GM08714 (cell line): ENCODE measurements around the gene DLG1.

Source experiments
- H3K4me3 ChIP-seq: fragments of 200-500 bp; sonication (Bioruptor generic); 2 replicates; pipeline ENCODE4 v1.5.1; 2014; ENCODE audit warnings: mild to moderate bottlenecking, low read length, inconsistent platforms
- ZNF274 ChIP-seq: IDR thresholded peaks from 2 replicates; pipeline ENCODE4 v1.6.1; 2012; ENCODE audit warnings: mild to moderate bottlenecking, low read depth, low read length

The DLG1 gene

DNA sequence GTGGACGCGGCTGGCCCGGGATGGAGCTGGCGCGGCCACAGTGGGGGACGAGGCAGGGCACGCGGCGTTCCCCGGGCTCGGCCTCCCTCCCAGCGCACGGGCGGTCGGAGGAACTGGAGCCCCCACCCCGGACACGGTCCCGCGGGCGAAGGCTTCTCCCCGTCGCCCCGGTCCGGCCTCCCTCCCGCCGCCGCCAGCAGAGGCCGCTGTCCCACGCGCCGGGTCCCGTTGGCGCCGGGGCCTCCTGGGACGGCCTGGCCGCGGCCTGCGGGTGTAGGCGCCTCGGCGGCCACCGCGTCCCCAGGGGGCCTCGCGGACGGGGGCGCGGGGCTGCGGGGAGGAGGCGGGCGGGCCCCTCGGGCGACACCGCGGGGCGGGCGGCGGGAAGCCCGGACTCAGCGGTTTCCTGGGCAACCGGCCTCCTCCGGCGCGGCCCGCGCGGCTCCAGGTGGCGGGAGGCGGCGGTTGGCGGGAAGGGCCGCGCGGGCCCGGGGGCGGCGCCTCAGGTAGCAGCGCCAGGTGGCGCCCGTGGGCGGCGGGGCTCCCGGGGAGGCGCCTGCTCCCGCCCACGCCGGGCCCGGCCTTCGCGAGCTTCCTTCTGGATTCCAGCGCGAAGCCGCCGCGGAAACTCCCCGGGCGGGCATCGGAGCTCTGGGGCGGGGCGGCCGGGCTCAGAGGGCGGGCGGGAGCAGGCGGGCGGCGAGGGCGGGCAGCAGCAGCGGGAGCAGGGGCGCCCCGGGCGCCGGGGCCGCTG lies 295.5 kb downstream of the DLG1 start:
- no peak for TF ChIP-seq ZNF274
- peak overlapping the region; percentile 47; the same call in 1 of the 2 replicates for H3K4me3 ChIP-seq

DNA sequence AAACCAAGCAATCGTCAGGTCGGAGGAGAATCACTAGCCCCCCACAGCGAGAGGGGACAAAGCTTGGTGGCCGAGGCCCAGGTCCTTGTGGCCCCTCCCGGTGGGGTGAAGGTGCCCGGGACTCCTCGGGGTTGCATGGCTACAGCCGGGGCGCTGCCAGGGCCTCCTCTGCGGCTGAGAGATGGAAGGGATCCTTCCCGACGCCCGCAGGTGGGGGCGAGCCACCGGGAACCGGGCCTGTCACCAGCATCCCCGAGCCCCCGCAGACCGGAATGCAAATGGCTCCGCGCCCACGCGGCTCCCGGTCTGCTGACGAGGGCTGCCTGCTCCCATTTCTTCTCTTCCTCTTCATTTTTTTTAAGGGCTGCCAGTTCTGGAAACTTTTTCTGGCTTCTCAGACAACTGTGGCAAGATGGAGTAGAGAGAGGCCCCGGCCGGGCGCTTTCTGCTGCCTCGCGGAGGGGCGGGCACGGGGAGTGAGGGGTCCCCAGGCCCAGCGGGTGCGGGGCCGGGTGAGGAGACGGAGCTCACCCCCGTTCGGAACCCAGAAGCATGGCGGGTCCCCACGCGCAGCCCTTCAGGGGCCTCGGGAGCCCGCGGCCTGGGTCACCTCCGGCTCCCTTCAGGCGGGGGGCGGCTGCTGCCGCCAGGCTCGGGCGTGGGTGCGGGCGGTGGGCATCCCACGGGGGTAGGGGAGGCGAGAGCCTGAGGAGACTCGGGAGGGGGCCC lies 296.3 kb downstream of the DLG1 start:
- no peak for TF ChIP-seq ZNF274
- peak overlapping the region; percentile 47; the same call in 1 of the 2 replicates for H3K4me3 ChIP-seq

DNA sequence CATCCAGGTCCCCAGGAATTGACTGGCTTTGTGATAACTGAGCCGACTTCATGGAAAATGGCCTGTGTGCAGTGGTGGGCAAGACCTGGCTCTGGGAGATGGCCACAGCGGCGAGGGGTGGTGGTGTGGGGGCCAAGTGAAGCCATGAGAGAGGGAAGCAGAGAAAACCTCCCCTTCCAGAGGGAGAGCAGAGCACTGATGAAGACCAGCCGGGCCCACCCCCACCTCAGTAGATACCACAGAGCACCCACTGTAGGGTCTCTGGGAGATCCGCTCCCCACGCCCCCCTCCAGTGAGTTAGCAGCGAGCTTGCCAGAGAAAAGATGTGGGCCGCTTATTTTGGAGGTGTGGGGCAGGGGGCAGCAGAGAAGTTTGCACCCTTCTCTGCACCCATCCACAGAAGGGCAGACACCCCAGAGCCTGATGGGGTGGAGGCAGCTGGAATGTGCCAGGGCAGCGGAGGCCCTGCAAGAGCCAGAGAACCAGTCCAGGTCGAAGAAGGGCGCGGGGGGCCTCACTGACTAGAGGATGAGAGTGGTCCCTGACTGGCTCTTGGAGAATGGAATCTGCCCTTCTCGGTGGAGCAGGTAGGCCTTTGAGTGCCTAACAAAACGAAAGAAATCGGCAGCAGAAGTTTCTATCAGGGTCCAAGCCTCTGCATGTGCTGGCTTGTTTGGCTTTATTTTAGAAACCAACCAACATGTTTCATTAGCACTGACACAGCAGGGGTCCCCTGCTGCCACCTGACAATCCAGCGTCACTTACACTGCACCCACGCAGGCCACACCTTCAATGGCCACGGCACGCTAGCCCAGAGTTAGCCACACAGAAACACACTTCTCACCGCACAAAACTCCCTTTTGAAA lies 297.1 kb downstream of the DLG1 start:
- TF ChIP-seq ZNF274 = no peak
- H3K4me3 ChIP-seq = no peak overlapping the region

DNA sequence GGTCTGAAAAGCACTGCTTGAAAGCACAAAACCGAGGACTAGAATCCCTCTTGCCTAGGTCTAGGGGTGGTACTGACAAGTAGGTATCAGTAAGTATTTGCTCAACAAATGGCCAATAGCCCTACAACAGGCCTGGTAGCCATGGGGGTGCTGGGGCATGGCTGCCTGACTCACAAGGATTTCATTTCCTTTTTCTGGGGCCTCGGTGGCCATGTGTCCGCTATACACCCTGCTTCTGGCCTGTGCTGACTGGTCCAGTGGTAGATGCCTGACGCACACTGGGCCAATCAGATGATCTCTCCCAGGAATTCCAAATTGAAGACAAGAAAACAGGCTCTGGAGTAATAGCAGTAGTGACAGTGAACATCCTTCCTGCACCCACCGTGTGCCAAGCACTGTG lies 298.2 kb downstream of the DLG1 start:
- no peak overlapping the region for H3K4me3 ChIP-seq
- no peak for TF ChIP-seq ZNF274

- no peak for TF ChIP-seq ZNF274
- H3K4me3 ChIP-seq = no peak overlapping the region
Observed at GRCh38 chr3:196998966-196999760, 299.2 kb downstream of the DLG1 start.

- no peak overlapping the region for H3K4me3 ChIP-seq
- TF ChIP-seq ZNF274 = no peak
Observed at GRCh38 chr3:196997311-196997710, 301.1 kb downstream of the DLG1 start.

DNA sequence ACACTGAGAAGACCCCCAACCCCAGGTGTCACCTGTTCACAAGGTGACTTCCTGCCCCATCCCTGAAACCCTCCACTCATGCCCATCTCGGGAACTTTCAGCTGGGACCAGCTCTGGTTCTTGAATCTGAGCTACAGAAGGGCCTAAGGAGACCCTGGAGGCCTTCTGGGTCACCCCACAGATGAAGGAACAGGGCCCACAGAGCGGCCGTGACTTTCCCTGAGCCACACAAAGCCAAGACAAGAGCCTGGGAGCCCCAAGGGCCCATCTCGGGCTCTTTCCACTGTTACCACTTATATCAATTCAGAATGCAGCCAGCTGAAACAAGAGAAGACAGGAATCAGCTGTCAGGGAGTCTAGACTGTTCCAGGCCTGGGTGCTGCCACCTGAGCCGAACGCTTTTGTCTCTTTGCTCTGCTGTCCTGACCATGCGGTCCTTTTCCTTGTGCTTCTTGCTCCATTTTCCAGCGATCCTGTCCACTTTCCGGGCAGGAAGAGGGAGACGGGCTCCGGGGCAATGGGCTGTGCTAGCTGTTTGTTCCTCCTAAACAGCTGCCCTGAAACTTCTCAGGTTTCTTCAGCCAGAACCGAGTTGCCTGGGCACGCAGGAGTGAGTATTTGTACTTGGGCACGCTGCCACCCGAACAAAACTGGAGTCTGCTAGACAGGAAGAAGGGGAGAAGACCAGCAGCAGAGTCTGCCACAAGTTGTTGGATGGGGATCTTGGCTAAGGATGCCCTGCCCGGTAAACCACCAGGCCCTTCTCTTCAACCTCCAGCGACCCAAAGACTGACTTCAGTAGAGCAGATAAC lies 301.8 kb downstream of the DLG1 start:
- H3K4me3 ChIP-seq = no peak overlapping the region
- no peak for TF ChIP-seq ZNF274

DNA sequence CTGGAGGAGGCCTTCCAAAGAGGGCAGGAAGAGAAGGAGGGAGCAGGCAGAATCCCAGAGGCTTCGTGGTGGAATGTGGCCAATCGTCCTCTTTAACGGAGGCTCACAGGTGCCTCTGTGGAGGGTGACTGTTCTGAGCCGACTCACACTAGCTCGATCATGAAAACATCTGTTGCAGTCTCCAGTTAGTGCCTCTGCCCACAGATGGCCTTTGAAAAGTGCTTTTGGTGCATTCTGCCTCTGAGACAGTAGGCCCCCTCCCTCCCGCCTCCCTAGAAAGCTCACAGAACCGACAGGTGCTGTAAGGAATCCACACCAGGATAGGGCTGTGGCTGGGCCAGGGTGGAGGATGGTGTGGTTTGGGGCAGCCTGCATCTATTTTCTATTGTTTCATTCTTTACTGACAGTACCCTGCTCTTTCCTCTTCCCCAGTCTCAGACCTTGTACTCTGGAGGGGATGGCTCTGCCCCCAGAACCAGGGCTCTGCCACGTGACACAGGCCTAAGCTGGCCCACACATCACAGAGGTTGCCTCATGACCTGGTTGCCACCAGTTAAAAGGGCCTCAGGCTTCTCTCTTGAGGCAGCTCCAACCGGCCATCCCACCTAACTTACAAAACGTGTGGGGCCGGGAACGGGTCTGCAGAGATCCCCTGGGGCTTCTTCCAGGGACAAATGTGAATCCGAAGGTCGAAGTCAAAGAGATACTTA lies 302.6 kb downstream of the DLG1 start:
- TF ChIP-seq ZNF274 = no peak
- H3K4me3 ChIP-seq = no peak overlapping the region

- no peak overlapping the region for H3K4me3 ChIP-seq
- no peak for TF ChIP-seq ZNF274
Observed at GRCh38 chr3:196995027-196995426, 303.4 kb downstream of the DLG1 start.

DNA sequence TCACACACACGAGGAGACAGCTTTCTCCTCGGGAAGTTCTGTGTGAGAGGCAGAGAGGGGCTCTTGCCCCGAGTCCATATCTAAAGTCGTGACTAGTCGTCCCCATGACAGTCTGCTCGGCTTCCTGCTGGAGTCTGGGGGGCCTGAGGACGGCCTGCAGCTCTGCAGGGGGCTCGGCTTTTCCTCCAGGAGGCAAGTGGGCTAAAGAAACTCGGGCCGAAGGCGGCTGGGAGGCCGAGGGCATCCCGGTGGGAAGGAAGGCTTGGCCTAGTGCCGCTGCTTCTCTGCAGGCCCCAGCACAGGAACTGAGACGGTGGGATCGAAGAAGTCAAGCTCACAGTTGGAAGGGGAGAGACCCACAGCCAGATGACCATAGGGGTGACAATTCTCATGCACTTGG lies 304.4 kb downstream of the DLG1 start:
- no peak for TF ChIP-seq ZNF274
- H3K4me3 ChIP-seq = no peak overlapping the region
